CD8-positive, alpha-beta memory T cell (primary cell): ENCODE results near the gene SESTD1. TPM values are rescaled to one million over a fixed set of nuclear protein-coding genes. Genes with fewer than 3 reads are reported as not detected.
A peak's percentile ranks its signal among the peaks of the same experiment; 100 is the strongest.

Experiments used
- CTCF ChIA-PET: fragments of 350-600 bp; sonication (Branson Sonifier 250); formaldehyde crosslinking; loops from one replicate; lab custom pipeline; 2021; ENCODE audit warnings: antibody characterized with exemption; lab: Charles Lee
- POLR2A ChIA-PET: fragments of 350-600 bp; sonication (Branson Sonifier 250); formaldehyde crosslinking; loops from one replicate; lab custom pipeline; 2021; ENCODE audit warnings: antibody characterized with exemption; lab: Charles Lee
- DNase-seq, 5 donors: peaks; one replicate each; pipeline versions ENCODE4 v3.0.0 to v3.0.0-alpha.2; 2020 to 2022; ENCODE audit warnings: mixed read lengths in 1 of 5
- H3K27ac ChIP-seq: one replicate; pipeline ENCODE4 v1.7.0; 2013; ENCODE audit warnings: low read depth, mild to moderate bottlenecking, low read length, moderate library complexity
- H3K27me3 ChIP-seq: 2 replicates; pipeline ENCODE4 v1.7.0; 2013; ENCODE audit warnings: low read length, mild to moderate bottlenecking; ENCODE audit not compliant: insufficient read depth, poor library complexity, severe bottlenecking
- H3K36me3 ChIP-seq: 2 replicates; pipeline ENCODE4 v1.7.0; 2013; ENCODE audit warnings: mild to moderate bottlenecking, low read length, moderate library complexity; ENCODE audit not compliant: insufficient read depth
- H3K4me1 ChIP-seq: 2 replicates; pipeline ENCODE4 v1.7.0; 2013; ENCODE audit warnings: mild to moderate bottlenecking, low read length, moderate library complexity; ENCODE audit not compliant: insufficient read depth
- H3K4me3 ChIP-seq: 2 replicates; pipeline ENCODE4 v1.7.0; 2013; ENCODE audit warnings: mild to moderate bottlenecking, low read length
- H3K9me3 ChIP-seq: 2 replicates; pipeline ENCODE4 v1.7.0; 2013; ENCODE audit warnings: mild to moderate bottlenecking, low read length
- H3K27ac Mint-ChIP-seq, 8 donors: one replicate each; pipeline ENCODE4 v1.8.0; 2020 to 2021; ENCODE audit warnings: mixed read lengths in 8 of 8, mild to moderate bottlenecking in 6 of 8, inconsistent platforms in 3 of 8, moderate library complexity in 3 of 8
- H3K27me3 Mint-ChIP-seq, 2 donors: one replicate each; pipeline ENCODE4 v1.8.0; 2020 to 2021; ENCODE audit warnings: mixed read lengths in 2 of 2, mild to moderate bottlenecking in 1 of 2, moderate library complexity in 1 of 2
- H3K36me3 Mint-ChIP-seq, 3 donors: one replicate each; pipeline ENCODE4 v1.8.0; 2020 to 2021; ENCODE audit warnings: mixed read lengths in 3 of 3, inconsistent platforms in 1 of 3, mild to moderate bottlenecking in 1 of 3
- H3K4me1 Mint-ChIP-seq, 3 donors: one replicate each; pipeline ENCODE4 v1.8.0; 2020 to 2021; ENCODE audit warnings: mixed read lengths in 3 of 3, inconsistent platforms in 1 of 3, mild to moderate bottlenecking in 1 of 3
- H3K4me3 Mint-ChIP-seq, 7 donors: one replicate each; pipeline ENCODE4 v1.8.0; 2020 to 2021; ENCODE audit warnings: mixed read lengths in 7 of 7, mild to moderate bottlenecking in 6 of 7, moderate library complexity in 4 of 7, inconsistent platforms in 2 of 7
- H3K9me3 Mint-ChIP-seq, 5 donors: one replicate each; pipeline ENCODE4 v1.8.0; 2020 to 2022; ENCODE audit warnings: mixed read lengths in 5 of 5, mild to moderate bottlenecking in 3 of 5, moderate library complexity in 2 of 5, inconsistent platforms in 1 of 5
- polyA plus RNA-seq: library from polyadenylated mRNA; unstranded; fragments of 300-500 nt; fragmentation: Illumina TruSeq; gene quantifications from one replicate; pipeline ENCODE4 v1.2.3, GENCODE V29; 2021
- total RNA-seq, 2 experiments: library from RNA; stranded (reverse); gene quantifications; one replicate each; pipeline ENCODE4 v1.2.3, GENCODE V29; 2021

Gene SESTD1
- total and polyA plus RNA-seq, 3 experiments from 2014 or later, result 1.6 to 3.7 (median 2.2) TPM

DNA sequence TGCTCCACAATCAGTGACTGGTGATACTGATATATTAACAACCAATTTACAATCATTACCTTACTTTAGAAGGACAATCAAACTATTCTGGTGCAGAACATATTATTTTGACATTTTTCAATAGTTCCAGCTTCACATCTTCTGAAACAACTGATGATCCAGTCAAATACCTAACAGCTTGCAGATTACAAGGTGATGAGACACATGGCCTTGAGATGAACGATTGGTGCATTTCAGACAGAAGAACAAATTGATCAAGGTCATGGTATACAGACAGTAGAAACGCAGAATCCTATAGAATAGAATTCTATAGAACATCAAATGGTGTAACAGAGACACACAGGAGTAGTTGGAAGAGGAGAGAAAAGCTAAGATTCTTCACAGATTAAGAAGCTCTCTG lies 24.8 kb downstream of the SESTD1 start:
- Histone ChIP-seq H3K4me1 (peaks cover 8% of the 10 kb centered on the region), H3K9me3 (no peaks in the 10 kb centered on the region), H3K36me3 (no peaks in the 10 kb centered on the region), H3K4me3 (no peak overlapping the region), H3K27me3 (no peaks in the 10 kb centered on the region), H3K27ac (no peak overlapping the region)
- peaks cover 0 to 2% (median 0%) of the 10 kb centered on the region in 3 donors for H3K36me3 Mint-ChIP-seq
- ChIA-PET POLR2A (no interaction called here), CTCF (no interaction called here)
- peaks cover 7 to 20% (median 8%) of the 10 kb centered on the region in 3 donors for H3K4me1 Mint-ChIP-seq
- no peak overlapping the region for H3K27ac Mint-ChIP-seq
- H3K27me3 Mint-ChIP-seq, result peaks cover 3% of the 10 kb centered on the region in 2 donors
- no peak overlapping the region for H3K4me3 Mint-ChIP-seq
- DNase-seq, result no peak
- H3K9me3 Mint-ChIP-seq, result peaks cover 0 to 5% (median 3%) of the 10 kb centered on the region in 5 donors

DNA sequence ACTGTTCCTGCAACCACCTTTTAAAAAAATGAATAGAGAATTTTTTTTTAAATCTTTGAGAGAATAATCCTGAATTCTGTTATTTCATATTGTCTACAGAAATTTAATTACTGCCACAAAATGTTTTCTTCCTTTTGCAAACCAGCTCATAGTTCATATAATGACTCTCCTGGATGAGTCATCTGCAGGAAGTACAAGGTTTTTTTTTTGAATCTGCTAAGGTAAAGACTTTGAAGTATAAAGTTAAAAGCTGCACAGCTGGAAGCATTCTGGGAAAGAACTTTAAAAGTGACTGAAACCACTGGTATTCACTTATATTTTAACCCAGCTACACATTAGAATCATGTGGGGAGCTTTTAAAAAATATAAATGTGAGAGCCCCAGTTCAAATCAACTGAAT lies 25.4 kb downstream of the SESTD1 start:
- peaks cover 7 to 20% (median 8%) of the 10 kb centered on the region in 3 donors for H3K4me1 Mint-ChIP-seq
- H3K4me3 Mint-ChIP-seq, result no peak overlapping the region
- H3K4me3 ChIP-seq, result no peak overlapping the region
- H3K9me3 Mint-ChIP-seq, result peaks cover 0 to 5% (median 3%) of the 10 kb centered on the region in 5 donors
- peak in 1 of 5 donors; percentile 6 for DNase-seq
- peaks cover 0 to 2% (median 0%) of the 10 kb centered on the region in 3 donors for H3K36me3 Mint-ChIP-seq
- peaks cover 3% of the 10 kb centered on the region in 2 donors for H3K27me3 Mint-ChIP-seq
- no peaks in the 10 kb centered on the region for H3K27me3 ChIP-seq
- peaks cover 8% of the 10 kb centered on the region for H3K4me1 ChIP-seq
- H3K36me3 ChIP-seq, result no peaks in the 10 kb centered on the region
- no peaks in the 10 kb centered on the region for H3K9me3 ChIP-seq
- H3K27ac ChIP-seq, result no peak overlapping the region
- no peak overlapping the region for H3K27ac Mint-ChIP-seq
- POLR2A ChIA-PET, result no interaction called here
- CTCF ChIA-PET, result no interaction called here

DNA sequence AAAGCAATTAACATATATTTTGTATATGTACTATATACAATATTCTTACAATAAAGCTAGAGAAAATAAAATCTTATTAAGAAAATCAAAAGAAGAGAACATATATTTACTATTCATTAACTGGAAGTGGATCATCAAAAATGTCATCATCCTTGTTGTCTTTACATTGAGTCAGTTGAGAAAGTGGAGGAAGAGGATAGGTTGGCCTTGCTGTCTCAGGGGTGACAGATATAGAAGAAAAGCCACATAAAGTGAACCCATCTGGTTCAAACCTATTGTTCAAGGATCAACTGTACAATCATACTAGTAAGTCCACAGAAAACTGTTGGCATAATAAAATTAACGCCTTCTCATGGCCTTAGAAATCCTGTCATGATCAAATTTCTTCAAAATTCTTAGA lies 26.6 kb downstream of the SESTD1 start:
- no peaks in the 10 kb centered on the region for H3K9me3 ChIP-seq
- ChIA-PET CTCF (no interaction called here), POLR2A (no interaction called here)
- no peak overlapping the region for H3K27ac ChIP-seq
- H3K9me3 Mint-ChIP-seq, result peaks cover 0 to 5% (median 3%) of the 10 kb centered on the region in 5 donors
- H3K27me3 ChIP-seq, result no peaks in the 10 kb centered on the region
- H3K27me3 Mint-ChIP-seq, result peaks cover 3% of the 10 kb centered on the region in 2 donors
- H3K4me3 Mint-ChIP-seq, result no peak overlapping the region
- no peaks in the 10 kb centered on the region for H3K36me3 ChIP-seq
- H3K36me3 Mint-ChIP-seq, result peaks cover 0 to 2% (median 0%) of the 10 kb centered on the region in 3 donors
- peaks cover 7 to 20% (median 8%) of the 10 kb centered on the region in 3 donors for H3K4me1 Mint-ChIP-seq
- peaks cover 8% of the 10 kb centered on the region for H3K4me1 ChIP-seq
- H3K27ac Mint-ChIP-seq, result peak overlapping the region in 1 of 8 donors; percentile 31
- no peak for DNase-seq
- no peak overlapping the region for H3K4me3 ChIP-seq

DNA sequence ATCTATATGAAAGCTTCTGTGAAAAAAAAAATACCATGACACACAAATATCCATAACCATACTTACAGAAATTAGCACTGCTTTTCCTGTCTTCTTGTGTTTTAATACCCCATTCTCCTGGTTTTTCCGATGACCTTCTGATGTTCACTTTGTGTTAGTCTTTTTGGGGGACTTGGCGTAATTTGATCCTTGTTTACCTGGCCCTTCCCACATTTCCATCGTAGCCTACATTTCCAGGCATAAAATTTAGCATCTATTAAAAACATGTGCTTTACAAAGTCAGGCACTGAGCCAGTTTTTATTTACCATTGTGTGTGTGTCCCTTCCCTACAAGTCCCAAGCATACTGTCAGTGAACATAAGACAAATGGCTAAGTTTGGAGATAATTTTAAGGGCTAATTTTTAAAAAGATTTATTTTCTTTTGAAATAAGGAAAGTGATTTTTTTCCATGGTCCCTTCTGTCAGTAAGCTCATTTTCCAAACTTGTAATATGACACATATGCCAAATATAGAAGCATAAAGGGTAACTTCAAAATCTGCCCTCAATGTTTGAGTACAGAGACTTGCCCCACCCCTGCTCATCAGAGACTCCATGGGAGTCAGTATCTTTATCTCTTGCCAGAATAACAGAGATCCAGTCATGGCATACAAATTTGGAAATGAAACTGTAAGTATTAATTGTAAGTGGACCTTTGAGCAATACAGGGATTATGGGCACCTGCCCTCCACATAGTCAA lies 27.3 kb downstream of the SESTD1 start:
- Histone ChIP-seq H3K27me3 (no peaks in the 10 kb centered on the region), H3K4me3 (no peak overlapping the region), H3K36me3 (no peaks in the 10 kb centered on the region), H3K27ac (no peak overlapping the region), H3K9me3 (no peaks in the 10 kb centered on the region), H3K4me1 (peaks cover 8% of the 10 kb centered on the region)
- Mint-ChIP-seq H3K27me3 (peaks cover 3% of the 10 kb centered on the region in 2 donors), H3K36me3 (no peaks in the 10 kb centered on the region), H3K27ac (no peak overlapping the region), H3K9me3 (peaks cover 0 to 4% (median 2%) of the 10 kb centered on the region in 5 donors), H3K4me3 (no peak overlapping the region), H3K4me1 (peaks cover 7 to 20% (median 8%) of the 10 kb centered on the region in 3 donors)
- ChIA-PET CTCF (no interaction called here), POLR2A (no interaction called here)
- no peak for DNase-seq

DNA sequence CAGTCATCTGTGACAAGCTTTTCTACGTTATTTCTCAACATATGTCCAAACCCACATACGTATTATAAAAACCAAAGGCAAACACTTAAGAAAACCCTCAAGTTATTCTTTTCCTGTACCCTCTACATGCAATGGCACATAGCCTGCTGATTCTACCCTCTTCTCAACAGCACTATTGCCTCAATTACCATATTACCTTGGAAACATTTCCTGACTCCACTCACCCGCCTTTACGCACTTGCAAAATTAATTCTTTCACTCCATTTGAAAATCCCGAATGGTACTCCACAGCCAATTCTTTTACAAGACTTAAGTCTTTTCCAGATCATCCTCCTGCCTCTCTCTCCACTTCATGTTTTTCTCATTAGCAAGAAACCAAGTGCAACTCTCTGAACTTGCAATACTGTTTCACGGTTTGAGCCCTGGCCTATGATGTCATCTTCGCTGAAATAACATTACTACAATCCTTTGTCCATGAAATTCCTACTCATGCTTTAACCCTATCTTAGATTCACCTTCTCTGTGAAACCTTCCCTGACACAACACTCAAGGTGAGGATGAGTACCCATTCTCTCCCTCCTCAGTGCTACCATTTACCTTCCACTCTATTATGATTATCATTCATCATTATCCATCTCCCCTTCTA lies 29.0 kb downstream of the SESTD1 start:
- no peak overlapping the region for H3K27ac ChIP-seq
- no peaks in the 10 kb centered on the region for H3K9me3 ChIP-seq
- Mint-ChIP-seq H3K36me3 (no peaks in the 10 kb centered on the region), H3K27ac (no peak overlapping the region), H3K4me1 (peaks cover 7 to 20% (median 8%) of the 10 kb centered on the region in 3 donors), H3K27me3 (peaks cover 0 to 1% of the 10 kb centered on the region in 2 donors), H3K4me3 (no peak overlapping the region), H3K9me3 (no peaks in the 10 kb centered on the region)
- no peak overlapping the region for H3K4me3 ChIP-seq
- CTCF ChIA-PET, result no interaction called here
- no peaks in the 10 kb centered on the region for H3K27me3 ChIP-seq
- DNase-seq, result no peak
- H3K4me1 ChIP-seq, result peaks cover 8% of the 10 kb centered on the region
- H3K36me3 ChIP-seq, result no peaks in the 10 kb centered on the region
- POLR2A ChIA-PET, result no interaction called here

DNA sequence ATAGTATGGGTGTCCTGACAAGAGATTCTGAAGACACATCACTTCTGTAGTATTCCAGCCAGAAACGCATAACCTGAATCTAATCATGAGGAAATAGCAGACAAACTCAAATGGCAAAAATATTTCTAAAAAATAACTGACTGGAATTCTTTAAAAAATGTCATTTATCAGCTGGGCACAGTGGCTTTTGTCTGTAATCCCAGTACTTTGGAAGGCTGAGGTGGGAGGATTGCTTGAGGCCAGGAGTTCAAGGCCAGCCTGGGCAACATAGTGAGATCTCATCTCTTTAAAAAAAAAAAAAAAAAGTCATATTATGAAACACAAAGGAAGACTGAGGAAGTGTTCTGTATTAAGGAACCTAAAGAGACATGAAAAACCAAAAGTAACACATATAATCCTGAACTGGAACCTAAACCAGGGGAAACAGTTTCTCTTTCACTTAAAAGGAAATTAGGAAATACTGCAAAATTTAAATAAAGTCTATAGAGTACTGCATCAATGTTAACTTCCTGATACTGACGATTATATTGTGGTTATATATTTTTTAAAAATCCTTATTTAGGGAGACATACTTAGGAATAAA lies 29.9 kb downstream of the SESTD1 start:
- H3K27ac Mint-ChIP-seq, result no peak overlapping the region
- H3K36me3 Mint-ChIP-seq, result no peaks in the 10 kb centered on the region
- DNase-seq, result no peak
- POLR2A ChIA-PET, result no interaction called here
- H3K27me3 Mint-ChIP-seq, result peaks cover 0 to 1% of the 10 kb centered on the region in 2 donors
- Histone ChIP-seq H3K4me1 (peaks cover under 1% of the 10 kb centered on the region), H3K4me3 (no peak overlapping the region), H3K27me3 (no peaks in the 10 kb centered on the region), H3K9me3 (no peaks in the 10 kb centered on the region), H3K27ac (no peak overlapping the region), H3K36me3 (no peaks in the 10 kb centered on the region)
- H3K9me3 Mint-ChIP-seq, result no peaks in the 10 kb centered on the region
- CTCF ChIA-PET, result no interaction called here
- H3K4me1 Mint-ChIP-seq, result peaks cover 5 to 12% (median 7%) of the 10 kb centered on the region in 3 donors
- no peak overlapping the region for H3K4me3 Mint-ChIP-seq

DNA sequence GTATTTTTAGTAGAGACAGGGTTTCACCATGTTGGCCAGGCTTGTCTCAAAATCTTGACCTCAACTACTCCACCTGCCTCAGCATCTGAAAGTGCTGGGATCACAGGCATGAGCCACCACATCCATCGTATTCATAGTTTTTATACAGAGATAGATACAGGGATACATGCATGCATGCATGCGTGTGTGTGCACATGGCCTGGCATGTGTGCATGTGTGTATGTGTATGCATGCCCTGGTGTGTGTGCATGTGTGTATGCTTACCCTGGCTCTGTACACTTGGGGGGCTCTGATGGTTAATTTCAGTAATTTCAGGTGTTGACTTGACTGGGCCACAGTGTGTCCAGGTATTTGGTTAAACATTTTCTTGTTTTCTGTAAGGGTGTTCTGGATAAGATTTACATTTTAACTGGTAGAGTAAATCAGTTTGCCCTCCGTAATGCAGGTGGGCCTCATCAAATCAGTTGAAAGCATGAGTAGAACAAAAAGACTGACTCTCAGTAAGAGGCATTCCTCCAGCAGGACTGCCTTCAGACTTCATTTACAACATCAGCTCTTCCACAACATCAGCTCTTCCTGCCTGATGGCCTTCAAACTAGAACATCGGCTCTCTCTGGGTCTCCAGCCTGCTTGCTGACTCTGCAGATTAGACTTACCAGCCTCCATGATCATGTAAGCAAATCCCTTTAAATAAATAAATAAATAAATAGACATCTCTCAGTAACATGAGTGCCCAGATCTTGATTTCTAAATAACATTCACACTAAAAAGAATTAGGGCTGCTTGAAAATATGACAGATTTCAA lies 30.8 kb downstream of the SESTD1 start:
- Mint-ChIP-seq H3K27ac (no peak overlapping the region), H3K4me3 (no peak overlapping the region), H3K27me3 (peaks cover 0 to 1% of the 10 kb centered on the region in 2 donors), H3K4me1 (peaks cover 0 to 3% (median 0%) of the 10 kb centered on the region in 3 donors), H3K9me3 (no peaks in the 10 kb centered on the region), H3K36me3 (no peaks in the 10 kb centered on the region)
- Histone ChIP-seq H3K4me3 (no peak overlapping the region), H3K36me3 (no peaks in the 10 kb centered on the region), H3K9me3 (no peaks in the 10 kb centered on the region), H3K4me1 (no peaks in the 10 kb centered on the region), H3K27me3 (no peaks in the 10 kb centered on the region), H3K27ac (no peak overlapping the region)
- ChIA-PET POLR2A (no interaction called here), CTCF (no interaction called here)
- DNase-seq, result no peak
